IMR-90 (cell line): ENCODE measurements around the gene ARHGAP15. TPM values are rescaled to one million over a fixed set of nuclear protein-coding genes. Genes with fewer than 3 reads are reported as not detected.

ENCODE experiments used
- ATAC-seq: fragments of 200-7000 bp; cut with Tn5 transposase; 2 replicates; pipeline ENCODE4 v1.9.1; 2020; ENCODE audit warnings: low read depth, mild to moderate bottlenecking, moderate library complexity
- BruUV-seq: library from RNA; stranded (reverse); fragments of 400-500 nt; replicated peaks from 2 replicates; lab custom pipeline; 2021; lab: Mats Ljungman, UMichigan
- CTCF ChIA-PET: fragments of 300-600 bp; formaldehyde crosslinking; extraction: SDS; loops from one replicate; lab custom pipeline; 2021; ENCODE audit warnings: antibody characterized with exemption; lab: Yijun Ruan, JAX
- POLR2A ChIA-PET: fragments of 300-600 bp; sonication (Branson Sonifier 250); formaldehyde crosslinking; loops from one replicate; lab custom pipeline; 2022; ENCODE audit warnings: antibody characterized with exemption; ENCODE audit not compliant: unreplicated experiment; lab: Charles Lee
- DNase-seq: peaks from one replicate; pipeline ENCODE4 v3.0.0; 2013
- H2AFZ ChIP-seq: replicated peaks from 2 replicates; pipeline ENCODE3; 2013; ENCODE audit warnings: low read length, mild to moderate bottlenecking; ENCODE audit not compliant: poor library complexity
- H2AK5ac ChIP-seq: 2 replicates; pipeline ENCODE4 v1.6.1; 2013; ENCODE audit warnings: low read depth, low read length, inconsistent platforms
- H2AK9ac ChIP-seq: replicated peaks from 2 replicates; pipeline ENCODE3; 2013; ENCODE audit warnings: mild to moderate bottlenecking, low read depth, low read length, moderate library complexity; ENCODE audit not compliant: poor library complexity
- H2BK120ac ChIP-seq: 2 replicates; pipeline ENCODE4 v1.6.1; 2013; ENCODE audit warnings: low read depth, low read length, inconsistent platforms
- H2BK15ac ChIP-seq: 3 replicates; pipeline ENCODE4 v1.6.1; 2013; ENCODE audit warnings: low read depth, low read length, inconsistent platforms
- H2BK20ac ChIP-seq: 2 replicates; pipeline ENCODE4 v1.6.1; 2013; ENCODE audit warnings: low read depth, mild to moderate bottlenecking, inconsistent platforms, low read length, moderate library complexity
- H2BK5ac ChIP-seq: 2 replicates; pipeline ENCODE4 v1.6.1; 2013; ENCODE audit warnings: mild to moderate bottlenecking, low read depth, low read length, inconsistent platforms; ENCODE audit not compliant: poor library complexity, severe bottlenecking
- H3K14ac ChIP-seq: replicated peaks from 2 replicates; pipeline ENCODE4 v1.6.1; 2013; ENCODE audit warnings: low read depth, low read length, inconsistent platforms
- H3K18ac ChIP-seq: 2 replicates; pipeline ENCODE4 v1.6.1; 2013; ENCODE audit warnings: low read depth, low read length, control low read depth
- H3K23ac ChIP-seq: 2 replicates; pipeline ENCODE4 v1.6.1; 2013; ENCODE audit warnings: low read depth, low read length, inconsistent platforms
- H3K27ac ChIP-seq: 2 replicates; pipeline ENCODE4 v1.5.1; 2013; ENCODE audit warnings: mild to moderate bottlenecking, control low read depth, low read length; ENCODE audit not compliant: insufficient read depth
- H3K27me3 ChIP-seq: 2 replicates; pipeline ENCODE4 v1.6.1; 2013; ENCODE audit warnings: low read length; ENCODE audit not compliant: control insufficient read depth, insufficient read depth
- H3K36me3 ChIP-seq: 2 replicates; pipeline ENCODE4 v1.6.1; 2013; ENCODE audit warnings: low read length, mixed read lengths; ENCODE audit not compliant: control insufficient read depth, insufficient read depth
- H3K4ac ChIP-seq: 2 replicates; pipeline ENCODE4 v1.6.1; 2013; ENCODE audit warnings: low read depth, low read length, inconsistent platforms
- H3K4me1 ChIP-seq: 2 replicates; pipeline ENCODE4 v1.6.1; 2013; ENCODE audit warnings: low read length, mixed read lengths; ENCODE audit not compliant: control insufficient read depth, insufficient read depth
- H3K4me2 ChIP-seq: 2 replicates; pipeline ENCODE4 v1.6.1; 2013; ENCODE audit warnings: low read depth, mild to moderate bottlenecking, control low read depth, low read length, moderate library complexity
- H3K4me3 ChIP-seq: 2 replicates; pipeline ENCODE4 v1.5.1; 2013; ENCODE audit warnings: low read depth, mild to moderate bottlenecking, control low read depth, low read length, moderate library complexity; ENCODE audit not compliant: insufficient read depth
- H3K56ac ChIP-seq: 2 replicates; pipeline ENCODE4 v1.6.1; 2013; ENCODE audit warnings: low read length, inconsistent platforms; ENCODE audit not compliant: insufficient read depth; ENCODE audit errors: extremely low read depth
- H3K79me1 ChIP-seq, 2 experiments: 2 replicates each; pipeline ENCODE4 v1.6.1; 2013; ENCODE audit warnings: low read length in 2 of 2, inconsistent platforms in 1 of 2, low read depth in 1 of 2
- H3K9ac ChIP-seq: 2 replicates; pipeline ENCODE4 v1.6.1; 2013; ENCODE audit warnings: low read depth, low read length, control low read depth
- H3K9me1 ChIP-seq: 2 replicates; pipeline ENCODE4 v1.6.1; 2013; ENCODE audit warnings: low read length, inconsistent platforms; ENCODE audit not compliant: insufficient read depth
- H3K9me3 ChIP-seq: 2 replicates; pipeline ENCODE4 v1.6.1; 2013; ENCODE audit warnings: low read length; ENCODE audit not compliant: control insufficient read depth, insufficient read depth
- H4K20me1 ChIP-seq: 2 replicates; pipeline ENCODE4 v1.6.1; 2013; ENCODE audit warnings: low read length, inconsistent platforms; ENCODE audit not compliant: insufficient read depth
- H4K5ac ChIP-seq: 2 replicates; pipeline ENCODE4 v1.6.1; 2013; ENCODE audit warnings: mild to moderate bottlenecking, low read depth, low read length, control low read depth
- H4K8ac ChIP-seq, 2 experiments: 2 replicates each; pipeline ENCODE4 v1.6.1; 2013; ENCODE audit warnings: low read depth in 2 of 2, low read length in 2 of 2, control low read depth in 1 of 2, inconsistent platforms in 1 of 2
- H4K91ac ChIP-seq: 2 replicates; pipeline ENCODE4 v1.6.1; 2013; ENCODE audit warnings: low read depth, low read length, inconsistent platforms; ENCODE audit not compliant: insufficient read depth
- BHLHE40 ChIP-seq: fragments of 150-350 bp; IDR thresholded peaks from 2 replicates; pipeline ENCODE4 v1.6.1; 2016; ENCODE audit warnings: mild to moderate bottlenecking, low read depth, low read length
- CEBPB ChIP-seq: IDR thresholded peaks from 2 replicates; pipeline ENCODE4 v1.6.1; 2012; ENCODE audit warnings: low read depth, low read length, improper control_type of control experiment
- CHD1 ChIP-seq: IDR thresholded peaks from 2 replicates; pipeline ENCODE4 v1.6.1; 2012; ENCODE audit warnings: low read depth, low read length, improper control_type of control experiment
- CTCF ChIP-seq: conservative IDR thresholded peaks from 2 replicates; pipeline ENCODE4 v1.5.1; 2012; ENCODE audit warnings: mild to moderate bottlenecking, low read depth, low read length, improper control_type of control experiment
- FOS ChIP-seq: fragments of 150-350 bp; IDR thresholded peaks from 2 replicates; pipeline ENCODE4 v1.6.1; 2016; ENCODE audit warnings: low read depth, low read length
- MAFK ChIP-seq: IDR thresholded peaks from 2 replicates; pipeline ENCODE4 v1.6.1; 2012; ENCODE audit warnings: low read depth, low read length, improper control_type of control experiment
- MAZ ChIP-seq: IDR thresholded peaks from 2 replicates; pipeline ENCODE4 v1.6.1; 2012; ENCODE audit warnings: low read depth, mild to moderate bottlenecking, low read length, improper control_type of control experiment, moderate library complexity, borderline replicate concordance
- MXI1 ChIP-seq: IDR thresholded peaks from 2 replicates; pipeline ENCODE4 v1.6.1; 2012; ENCODE audit warnings: low read depth, mild to moderate bottlenecking, low read length, moderate library complexity, borderline replicate concordance
- NFE2L2 ChIP-seq: fragments of 150-350 bp; IDR thresholded peaks from 2 replicates; pipeline ENCODE4 v1.6.1; 2016; ENCODE audit warnings: low read depth, mild to moderate bottlenecking, low read length
- POLR2A ChIP-seq: IDR thresholded peaks from 2 replicates; pipeline ENCODE4 v1.6.1; 2012; ENCODE audit warnings: mild to moderate bottlenecking, low read depth, low read length
- RAD21 ChIP-seq: IDR thresholded peaks from 2 replicates; pipeline ENCODE4 v1.6.1; 2012; ENCODE audit warnings: low read length, improper control_type of control experiment
- RCOR1 ChIP-seq: IDR thresholded peaks from 2 replicates; pipeline ENCODE4 v1.6.1; 2012; ENCODE audit warnings: mild to moderate bottlenecking, low read length, improper control_type of control experiment; ENCODE audit not compliant: insufficient replicate concordance
- RFX5 ChIP-seq: IDR thresholded peaks from 2 replicates; pipeline ENCODE4 v1.8.0; 2012; ENCODE audit warnings: low read depth, mild to moderate bottlenecking, low read length, moderate library complexity
- SMC3 ChIP-seq: fragments of 150-350 bp; IDR thresholded peaks from 2 replicates; pipeline ENCODE4 v1.6.1; 2016; ENCODE audit warnings: low read depth, mild to moderate bottlenecking, antibody characterized with exemption, low read length, moderate library complexity
- USF2 ChIP-seq: fragments of 150-350 bp; IDR thresholded peaks from 2 replicates; pipeline ENCODE4 v1.6.1; 2017; ENCODE audit warnings: mild to moderate bottlenecking, antibody characterized with exemption, low read length, low read depth
- dilution Hi-C: fragments of 300-500 bp; cut with HindIII; formaldehyde crosslinking; loops from one replicate; pipeline ENCODE4 v1.14.3; 2018; ENCODE audit warnings: low sequenced_read_pairs; ENCODE audit not compliant: unreplicated experiment
- in situ Hi-C: fragments of 300-500 bp; cut with MboI; formaldehyde crosslinking; loops from 3 replicates; pipeline ENCODE4 v1.14.3; 2019; ENCODE audit warnings: low sequenced_read_pairs, inconsistent platforms, mixed read lengths
- intact Hi-C: fragments of 100-400 bp; cut with micrococcal nuclease; formaldehyde crosslinking; loops from 2 replicates; pipeline ENCODE4 v1.10.0; 2022
- polyA plus RNA-seq, 3 experiments: library from polyadenylated mRNA; depleted of rRNA; stranded (reverse); fragments of >200 nt; gene quantifications; 2 replicates each; pipeline ENCODE4 v1.2.3, GENCODE V29; 2012; ENCODE audit warnings: low replicate concordance in 1 of 3
- total RNA-seq: library from RNA; depleted of rRNA; stranded (reverse); fragments of >200 nt; gene quantifications from 2 replicates; pipeline ENCODE4 v1.2.3, GENCODE V29; 2012
- TF ChIP-seq, protein P1 (sequence below): fragments of 150-350 bp; IDR thresholded peaks from 2 replicates; pipeline ENCODE4 v1.6.1; 2016; ENCODE audit warnings: low read depth, mild to moderate bottlenecking, low read length, moderate library complexity, borderline replicate concordance

Gene ARHGAP15
- total and polyA plus RNA-seq, 2 of the 4 experiments (the other 2 are of a cell fraction), result not detected

GRCh38 chr2:143732076-143732475 lies 602.9 kb downstream of the ARHGAP15 start:
- Histone ChIP-seq H3K4me3 (no peak overlapping the region), H3K14ac (no peak overlapping the region), H3K9me1 (no peaks in the 10 kb centered on the region), H4K20me1 (no peaks in the 10 kb centered on the region), H3K27ac (no peak overlapping the region), H3K4me2 (no peak overlapping the region), H2BK15ac (no peak overlapping the region), H4K8ac (no peak overlapping the region), H3K9me3 (no peaks in the 10 kb centered on the region), H2AK5ac (no peak overlapping the region), H3K4me1 (no peaks in the 10 kb centered on the region), H3K27me3 (no peaks in the 10 kb centered on the region), H2AK9ac (no peak overlapping the region), H3K9ac (no peak overlapping the region), H2AFZ (no peak overlapping the region), H2BK120ac (no peak overlapping the region), H3K18ac (no peak overlapping the region), H3K79me1 (no peaks in the 10 kb centered on the region), H3K36me3 (no peaks in the 10 kb centered on the region), H2BK5ac (no peak overlapping the region), H3K56ac (no peak overlapping the region), H2BK20ac (no peak overlapping the region), H4K91ac (no peak overlapping the region), H3K23ac (no peak overlapping the region), H4K5ac (no peak overlapping the region), H3K4ac (no peak overlapping the region)
- TF ChIP-seq CHD1 (no peak), RFX5 (no peak), MXI1 (no peak), RAD21 (no peak), CEBPB (no peak), FOS (no peak), USF2 (no peak), POLR2A (no peak), MAZ (no peak), BHLHE40 (no peak), SMC3 (no peak), MAFK (no peak), RCOR1 (no peak), CTCF (no peak), NFE2L2 (no peak)
- TF ChIP-seq, protein P1, sequence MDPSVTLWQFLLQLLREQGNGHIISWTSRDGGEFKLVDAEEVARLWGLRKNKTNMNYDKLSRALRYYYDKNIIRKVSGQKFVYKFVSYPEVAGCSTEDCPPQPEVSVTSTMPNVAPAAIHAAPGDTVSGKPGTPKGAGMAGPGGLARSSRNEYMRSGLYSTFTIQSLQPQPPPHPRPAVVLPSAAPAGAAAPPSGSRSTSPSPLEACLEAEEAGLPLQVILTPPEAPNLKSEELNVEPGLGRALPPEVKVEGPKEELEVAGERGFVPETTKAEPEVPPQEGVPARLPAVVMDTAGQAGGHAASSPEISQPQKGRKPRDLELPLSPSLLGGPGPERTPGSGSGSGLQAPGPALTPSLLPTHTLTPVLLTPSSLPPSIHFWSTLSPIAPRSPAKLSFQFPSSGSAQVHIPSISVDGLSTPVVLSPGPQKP, result no peak
- POLR2A ChIA-PET, result no interaction called here
- BruUV-seq, result no TSS peak
- dilution Hi-C loops (no loop called here), in situ Hi-C loops (no loop called here), intact Hi-C loops (no loop called here)
- CTCF ChIA-PET, result no interaction called here
- no peak for ATAC-seq
- DNase-seq, result peak; percentile 19
